Karpas-422 (cell line): Measurements from ENCODE around the gene DNAJC8. TPM values are rescaled to one million over a fixed set of nuclear protein-coding genes. Genes with fewer than 3 reads are reported as not detected.

Experiments used
- DNase-seq: peaks from one replicate; pipeline ENCODE4 v3.0.0-alpha.2; 2015
- H2AFZ ChIP-seq: fragments of 200-600 bp; sonication (generic); 2 replicates; pipeline ENCODE4 v1.6.1; 2014; ENCODE audit warnings: antibody characterized with exemption, low read length, mixed read lengths
- H3K27ac ChIP-seq: fragments of 200-600 bp; sonication (generic); 2 replicates; pipeline ENCODE4 v1.5.1; 2014; ENCODE audit warnings: mild to moderate bottlenecking, low read length, moderate library complexity
- H3K27me3 ChIP-seq: fragments of 200-600 bp; sonication (generic); 2 replicates; pipeline ENCODE4 v1.6.1; 2014; ENCODE audit warnings: low read length, mixed read lengths
- H3K36me3 ChIP-seq: fragments of 200-600 bp; sonication (generic); 2 replicates; pipeline ENCODE4 v1.6.1; 2014; ENCODE audit warnings: low read length, mixed read lengths; ENCODE audit not compliant: insufficient read depth
- H3K4me1 ChIP-seq: fragments of 200-600 bp; sonication (generic); 2 replicates; pipeline ENCODE4 v1.6.1; 2014; ENCODE audit warnings: mild to moderate bottlenecking, low read length, mixed read lengths
- H3K4me2 ChIP-seq: fragments of 200-600 bp; sonication (generic); 2 replicates; pipeline ENCODE4 v1.6.1; 2014; ENCODE audit warnings: low read length, low read depth, mild to moderate bottlenecking; ENCODE audit not compliant: poor library complexity, severe bottlenecking
- H3K4me3 ChIP-seq: fragments of 200-600 bp; sonication (generic); 2 replicates; pipeline ENCODE4 v1.5.1; 2014; ENCODE audit warnings: mild to moderate bottlenecking, antibody characterized with exemption, low read length, mixed read lengths
- H3K79me2 ChIP-seq: fragments of 200-600 bp; sonication (generic); 2 replicates; pipeline ENCODE4 v1.6.1; 2014; ENCODE audit warnings: mild to moderate bottlenecking, low read length, mixed read lengths
- H3K9ac ChIP-seq: fragments of 200-600 bp; sonication (generic); 2 replicates; pipeline ENCODE4 v1.6.0; 2014; ENCODE audit warnings: low read length
- H3K9me2 ChIP-seq: fragments of 200-600 bp; sonication (generic), shearing (Covaris generic); replicated peaks from 2 replicates; pipeline ENCODE4 v1.6.0; 2014; ENCODE audit warnings: mild to moderate bottlenecking, low read length, moderate library complexity; ENCODE audit not compliant: insufficient read depth
- H3K9me3 ChIP-seq: fragments of 300-700, 200-600 bp; sonication (generic); 2 replicates; pipeline ENCODE4 v1.6.1; 2014; ENCODE audit warnings: low read length, mixed read lengths
- H4K20me1 ChIP-seq: fragments of 200-600 bp; sonication (generic); 2 replicates; pipeline ENCODE4 v1.6.1; 2014; ENCODE audit warnings: mild to moderate bottlenecking, antibody characterized with exemption, low read length, low read depth; ENCODE audit not compliant: insufficient read depth
- total RNA-seq: library from RNA; depleted of rRNA; stranded (reverse); fragments of >200 nt; shearing (Covaris generic); gene quantifications from 2 replicates; pipeline ENCODE4 v1.2.3, GENCODE V29; 2014; ENCODE audit warnings: low replicate concordance

Gene DNAJC8
- total RNA-seq, 1 experiment from 2014 or later, result 71.8 TPM

DNA sequence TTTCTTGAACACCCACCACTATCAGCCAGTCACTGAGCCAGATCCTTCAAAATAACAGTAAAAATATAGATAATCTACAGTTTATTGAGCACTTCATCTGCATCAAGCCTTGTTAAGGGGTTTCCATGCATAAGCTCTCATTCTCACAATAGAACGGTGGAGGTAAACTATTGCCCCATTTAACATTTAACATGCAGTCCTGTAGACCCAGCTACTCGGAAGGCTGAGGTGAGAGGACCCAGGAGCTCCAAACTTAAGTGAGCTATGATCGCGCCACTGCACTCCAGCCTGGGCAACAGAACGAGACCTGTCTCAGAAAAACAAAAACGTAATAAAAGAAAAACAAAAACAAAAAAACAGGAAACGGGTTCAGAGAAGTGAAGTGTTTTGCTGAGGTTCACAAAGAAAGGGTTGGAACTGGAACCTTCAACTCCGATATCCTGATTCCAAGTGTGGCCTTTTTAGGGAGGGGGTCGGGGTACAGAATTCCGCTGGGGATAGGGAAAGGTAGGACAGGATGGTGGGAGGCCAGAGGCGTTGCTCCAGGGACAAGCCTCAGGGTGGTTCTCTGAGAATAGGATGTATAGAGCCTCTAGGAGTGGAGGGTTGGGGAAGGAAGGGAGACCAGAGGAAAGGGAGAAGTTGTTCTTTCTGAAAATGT lies 14.9 kb upstream of the DNAJC8 start:
- Histone ChIP-seq H3K27me3 (no peaks in the 10 kb centered on the region), H4K20me1 (no peaks in the 10 kb centered on the region), H3K4me3 (peak overlapping the region; percentile 55), H2AFZ (peak overlapping the region; percentile 89), H3K9me2 (no peaks in the 10 kb centered on the region), H3K79me2 (peaks cover 22% of the 10 kb centered on the region), H3K27ac (peak overlapping the region; percentile 88), H3K36me3 (peaks cover 5% of the 10 kb centered on the region; the same call in 1 of the 2 replicates), H3K4me2 (peak overlapping the region; percentile 74), H3K9me3 (no peaks in the 10 kb centered on the region), H3K4me1 (peaks cover 52% of the 10 kb centered on the region), H3K9ac (peak overlapping the region; percentile 65)
- peak; percentile 65 for DNase-seq

DNA sequence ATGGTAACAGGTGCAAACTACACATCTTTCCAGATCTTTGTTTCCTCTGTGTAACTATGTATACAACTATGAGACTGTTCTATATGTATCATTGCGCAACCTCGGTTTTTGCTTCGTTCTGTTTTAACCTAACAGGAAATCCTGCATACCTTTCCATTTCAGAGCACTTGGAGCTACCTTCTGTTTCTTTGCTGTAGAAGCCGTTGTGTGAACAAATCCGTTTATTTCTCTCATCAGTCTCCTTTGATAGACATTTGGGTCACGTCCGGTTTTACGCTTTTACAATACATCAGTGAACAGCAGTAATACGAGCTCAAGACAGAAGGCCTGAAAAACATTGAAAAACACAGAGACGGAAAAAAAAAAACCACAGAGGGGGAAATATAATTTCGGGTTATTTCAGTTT lies 13.6 kb upstream of the DNAJC8 start:
- no peaks in the 10 kb centered on the region for H3K9me3 ChIP-seq
- H3K9me2 ChIP-seq, result no peaks in the 10 kb centered on the region
- peak overlapping the region; percentile 78 for H3K4me2 ChIP-seq
- H4K20me1 ChIP-seq, result no peaks in the 10 kb centered on the region
- H3K4me3 ChIP-seq, result peak overlapping the region; percentile 72
- H3K27me3 ChIP-seq, result no peaks in the 10 kb centered on the region
- peaks cover 52% of the 10 kb centered on the region for H3K4me1 ChIP-seq
- H3K79me2 ChIP-seq, result peaks cover 22% of the 10 kb centered on the region
- H2AFZ ChIP-seq, result no peak overlapping the region
- DNase-seq, result peak; percentile 83
- H3K36me3 ChIP-seq, result peaks cover 5% of the 10 kb centered on the region; the same call in 1 of the 2 replicates
- peak overlapping the region; percentile 76 for H3K9ac ChIP-seq
- peak overlapping the region; percentile 88 for H3K27ac ChIP-seq

DNA sequence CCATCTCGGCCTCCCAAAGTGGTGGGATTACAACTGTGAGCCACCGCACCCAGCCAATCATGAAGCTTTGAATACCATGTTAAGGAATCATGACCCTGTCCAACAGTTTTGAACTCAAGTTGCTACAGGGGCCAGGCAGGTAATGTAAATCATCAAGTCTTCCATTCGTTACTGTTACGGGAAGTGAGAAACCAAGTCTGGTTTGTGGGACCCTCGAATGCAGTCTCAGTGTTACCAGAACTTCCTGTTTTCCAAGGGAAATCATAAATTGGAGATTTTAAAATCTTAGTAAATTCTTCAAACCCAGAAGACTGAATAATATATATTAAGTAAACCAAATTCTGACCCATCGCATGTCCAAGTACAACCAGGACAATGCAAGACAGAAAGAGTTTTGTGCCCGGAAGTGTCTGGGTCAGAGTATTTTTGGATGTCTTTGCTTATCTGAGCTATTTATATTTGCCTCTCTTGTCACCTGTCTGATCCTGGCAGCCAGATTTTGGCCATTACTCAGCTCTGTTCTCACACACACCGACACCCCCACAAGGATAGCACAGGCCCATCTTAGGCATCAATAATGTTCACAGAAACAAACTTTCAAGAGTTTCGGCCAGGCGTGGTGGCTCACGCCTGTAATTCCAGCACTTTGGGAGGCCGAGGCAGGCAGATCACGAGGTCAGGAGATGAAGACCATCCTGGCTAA lies 11.9 kb upstream of the DNAJC8 start:
- peak overlapping the region; percentile 56 for H3K4me3 ChIP-seq
- H3K36me3 ChIP-seq, result peaks cover 5% of the 10 kb centered on the region; the same call in 1 of the 2 replicates
- H4K20me1 ChIP-seq, result no peaks in the 10 kb centered on the region
- peak overlapping the region; percentile 78 for H3K4me2 ChIP-seq
- peaks cover 48% of the 10 kb centered on the region for H3K4me1 ChIP-seq
- H2AFZ ChIP-seq, result no peak overlapping the region
- DNase-seq, result peak; percentile 77
- H3K27ac ChIP-seq, result peak overlapping the region; percentile 88
- no peaks in the 10 kb centered on the region for H3K9me2 ChIP-seq
- H3K9ac ChIP-seq, result peak overlapping the region; percentile 76
- peaks cover 22% of the 10 kb centered on the region for H3K79me2 ChIP-seq
- H3K27me3 ChIP-seq, result no peaks in the 10 kb centered on the region
- H3K9me3 ChIP-seq, result no peaks in the 10 kb centered on the region

DNA sequence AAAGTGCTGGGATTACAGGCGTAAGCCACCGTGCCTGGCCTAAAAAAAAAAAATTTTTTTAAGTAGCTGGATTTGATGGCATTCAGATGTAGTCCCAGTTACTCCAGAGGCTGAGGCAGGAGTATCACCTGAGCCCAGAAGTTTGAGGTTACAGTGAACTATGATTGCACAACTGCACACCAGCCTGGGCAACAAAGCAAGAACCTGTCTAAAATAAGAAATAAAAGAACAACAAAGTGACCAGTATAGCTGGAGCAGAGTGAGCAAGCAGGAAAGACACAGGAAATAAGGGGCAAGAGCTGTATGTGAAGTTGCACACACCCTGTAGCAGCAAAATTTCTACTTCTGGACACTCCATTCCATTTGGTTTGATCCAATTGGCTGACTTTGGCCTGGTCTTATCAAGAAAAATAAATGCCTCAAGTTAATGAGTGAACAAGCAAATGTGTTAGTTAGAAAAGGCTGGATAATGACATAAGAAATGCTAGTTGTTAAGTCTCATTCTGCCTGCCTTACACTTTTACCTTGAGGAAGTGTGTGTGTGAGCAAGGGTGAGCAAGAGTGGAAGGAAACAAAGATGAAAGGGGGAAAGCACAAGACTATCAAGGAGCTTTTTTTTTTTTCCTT lies 11.0 kb upstream of the DNAJC8 start:
- H3K4me1 ChIP-seq, result peaks cover 43% of the 10 kb centered on the region
- no peak overlapping the region for H3K4me3 ChIP-seq
- H3K27ac ChIP-seq, result peak overlapping the region; percentile 88
- peaks cover 22% of the 10 kb centered on the region for H3K79me2 ChIP-seq
- no peaks in the 10 kb centered on the region for H3K9me2 ChIP-seq
- peaks cover 5% of the 10 kb centered on the region; the same call in 1 of the 2 replicates for H3K36me3 ChIP-seq
- H2AFZ ChIP-seq, result no peak overlapping the region
- H3K9me3 ChIP-seq, result no peaks in the 10 kb centered on the region
- H3K9ac ChIP-seq, result 0 out of 2 replicates have a peak overlapping the region, but pooled peaks have one; percentile 76
- H4K20me1 ChIP-seq, result no peaks in the 10 kb centered on the region
- DNase-seq, result no peak
- H3K4me2 ChIP-seq, result no peak overlapping the region
- no peaks in the 10 kb centered on the region for H3K27me3 ChIP-seq

GRCh38 chr1:28241638-28242241 lies 8.9 kb upstream of the DNAJC8 start:
- Histone ChIP-seq H3K36me3 (peaks cover 12% of the 10 kb centered on the region; the same call in 1 of the 2 replicates), H3K27ac (no peak overlapping the region), H3K9ac (no peak overlapping the region), H4K20me1 (no peaks in the 10 kb centered on the region), H3K9me2 (no peaks in the 10 kb centered on the region), H3K4me1 (peaks cover 44% of the 10 kb centered on the region), H3K79me2 (peaks cover 37% of the 10 kb centered on the region), H3K9me3 (no peaks in the 10 kb centered on the region), H2AFZ (no peak overlapping the region), H3K4me3 (no peak overlapping the region), H3K4me2 (no peak overlapping the region), H3K27me3 (no peaks in the 10 kb centered on the region)
- no peak for DNase-seq

DNA sequence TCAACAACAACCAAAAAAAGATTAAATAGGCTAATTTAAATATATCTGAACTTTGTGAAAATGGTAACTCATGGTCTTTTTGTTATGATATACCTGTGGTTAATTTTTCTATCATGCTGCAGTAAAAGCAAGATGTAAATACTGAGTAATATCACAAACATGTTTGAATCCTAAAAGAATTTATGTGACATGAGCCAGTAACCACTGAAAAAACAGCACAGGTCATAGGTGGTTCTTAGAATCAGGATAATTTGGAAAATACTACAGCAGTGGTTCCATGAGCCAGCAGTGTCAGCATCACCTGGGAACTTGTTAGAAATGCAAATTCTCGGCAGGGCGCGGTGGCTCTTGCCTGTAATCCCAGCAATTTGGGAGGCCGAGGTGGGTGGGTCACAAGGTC lies 7.2 kb upstream of the DNAJC8 start:
- Histone ChIP-seq H3K9me3 (no peaks in the 10 kb centered on the region), H3K9me2 (no peaks in the 10 kb centered on the region), H3K27me3 (no peaks in the 10 kb centered on the region), H3K4me2 (no peak overlapping the region), H3K36me3 (peaks cover 12% of the 10 kb centered on the region; the same call in 1 of the 2 replicates), H4K20me1 (no peaks in the 10 kb centered on the region), H2AFZ (no peak overlapping the region), H3K4me1 (peaks cover 41% of the 10 kb centered on the region), H3K4me3 (no peak overlapping the region), H3K27ac (no peak overlapping the region), H3K9ac (no peak overlapping the region), H3K79me2 (peaks cover 37% of the 10 kb centered on the region)
- DNase-seq, result no peak

GRCh38 chr1:28239004-28239403 lies 6.2 kb upstream of the DNAJC8 start:
- no peak for DNase-seq
- no peak overlapping the region for H3K4me3 ChIP-seq
- no peaks in the 10 kb centered on the region for H3K9me3 ChIP-seq
- peak overlapping the region; percentile 54 for H3K27ac ChIP-seq
- no peak overlapping the region for H3K9ac ChIP-seq
- no peak overlapping the region for H3K4me2 ChIP-seq
- no peaks in the 10 kb centered on the region for H4K20me1 ChIP-seq
- peaks cover 10% of the 10 kb centered on the region; the same call in 1 of the 2 replicates for H3K36me3 ChIP-seq
- no peaks in the 10 kb centered on the region for H3K9me2 ChIP-seq
- H3K79me2 ChIP-seq, result peaks cover 29% of the 10 kb centered on the region
- no peaks in the 10 kb centered on the region for H3K27me3 ChIP-seq
- H2AFZ ChIP-seq, result no peak overlapping the region
- peaks cover 31% of the 10 kb centered on the region for H3K4me1 ChIP-seq
